T-helper 22 cell (primary cell): ENCODE results near the gene PHF13.
A peak's percentile ranks its signal among the peaks of the same experiment; 100 is the strongest.
"Not testable (repeated sequence)": the region's sequence is repeated elsewhere in the genome, so short reads cannot be mapped to it uniquely, and the experiment has no call there.

Experiments used
- DNase-seq: peaks from one replicate; pipeline ENCODE4 v3.0.0-alpha.2; 2020; ENCODE audit warnings: low read depth

PHF13 gene

GRCh38 chr1:6587261-6588005 is 26.1 kb upstream of the PHF13 start:
- no peak for DNase-seq

GRCh38 chr1:6588128-6588892 is 25.2 kb upstream of the PHF13 start:
- DNase-seq: no peak

GRCh38 chr1:6588893-6589520 is 24.5 kb upstream of the PHF13 start:
- no peak for DNase-seq

- no peak for DNase-seq
Observed at GRCh38 chr1:6590046-6590445, 23.5 kb upstream of the PHF13 start.

GRCh38 chr1:6591222-6591621 is 22.3 kb upstream of the PHF13 start:
- no peak for DNase-seq

- DNase-seq: no peak
Observed at GRCh38 chr1:6591644-6592043, 21.9 kb upstream of the PHF13 start.

GRCh38 chr1:6592441-6592840 is 21.1 kb upstream of the PHF13 start:
- no peak for DNase-seq

- DNase-seq: no peak
Observed at GRCh38 chr1:6592865-6593593, 20.5 kb upstream of the PHF13 start.

GRCh38 chr1:6593810-6594209 is 19.7 kb upstream of the PHF13 start:
- no peak for DNase-seq

GRCh38 chr1:6594977-6595740 is 18.4 kb upstream of the PHF13 start:
- no peak for DNase-seq

GRCh38 chr1:6596351-6596750 is 17.2 kb upstream of the PHF13 start:
- no peak for DNase-seq

- no peak for DNase-seq
Observed at GRCh38 chr1:6596886-6597776, 16.4 kb upstream of the PHF13 start.

- DNase-seq: no peak
Observed at GRCh38 chr1:6597777-6598131, 15.8 kb upstream of the PHF13 start.

GRCh38 chr1:6599141-6599975 is 14.2 kb upstream of the PHF13 start:
- peak; percentile 45 for DNase-seq

- DNase-seq: not testable (repeated sequence)
Observed at GRCh38 chr1:6599991-6600390, 13.5 kb upstream of the PHF13 start.

GRCh38 chr1:6600410-6601048 is 13.0 kb upstream of the PHF13 start:
- no peak for DNase-seq

- DNase-seq: peak; percentile 78
Observed at GRCh38 chr1:6601049-6601922, 12.2 kb upstream of the PHF13 start.
